T-cell (primary cell): ENCODE results near the gene DNAAF2. TPM values are rescaled to one million over a fixed set of nuclear protein-coding genes. Genes with fewer than 3 reads are reported as not detected.

ENCODE experiments used
- ATAC-seq, 4 experiments: fragments of 200-7000 bp in 3 of 4; fragments of 150-1000 bp in 1 of 4; cut with Tn5 transposase; replicated peaks in 1 of 4; 1 replicate in 3 of 4; 2 replicates in 1 of 4; pipeline ENCODE4 v1.10.0; 2021; ENCODE audit warnings: moderate library complexity in 3 of 4, mild to moderate bottlenecking in 2 of 4, moderate number of reproducible peaks in 1 of 4
- CTCF ChIA-PET, 2 donors: fragments of 300-600 bp; sonication (Branson Sonifier 250); formaldehyde crosslinking; loops; one replicate each; lab custom pipeline; 2022; ENCODE audit warnings: antibody characterized with exemption in 2 of 2; lab: Charles Lee
- POLR2A ChIA-PET, 2 donors: fragments of 300-600 bp; sonication (Branson Sonifier 250); formaldehyde crosslinking; loops; one replicate each; lab custom pipeline; 2022; ENCODE audit warnings: antibody characterized with exemption in 2 of 2; lab: Charles Lee
- DNase-seq, 35 experiments: peaks; one replicate each; pipeline versions ENCODE4 v3.0.0 to v3.0.0-alpha.2; 2013 to 2023
- H3K27ac ChIP-seq: one replicate; pipeline ENCODE4 v1.5.1; 2013; ENCODE audit warnings: low read length
- H3K27me3 ChIP-seq, 2 experiments: replicated peaks in 1 of 2; 1 replicate in 1 of 2; 2 replicates in 1 of 2; pipeline versions ENCODE4 v1.6.1 to v1.7.0; 2013; ENCODE audit warnings: low read length in 1 of 2, mixed read lengths in 1 of 2; ENCODE audit not compliant: control insufficient read depth in 2 of 2, insufficient read depth in 2 of 2; ENCODE audit errors: extremely low read depth in 1 of 2
- H3K36me3 ChIP-seq, 2 donors: 1 replicate in 1 of 2; 2 replicates in 1 of 2; pipeline versions ENCODE4 v1.6.1 to v1.7.0; 2013; ENCODE audit warnings: low read length in 1 of 2; ENCODE audit not compliant: control insufficient read depth in 2 of 2, insufficient read depth in 1 of 2; ENCODE audit errors: extremely low read depth in 1 of 2
- H3K4me1 ChIP-seq, 2 experiments: 1 replicate in 1 of 2; 2 replicates in 1 of 2; pipeline versions ENCODE4 v1.6.1 to v1.7.0; 2013; ENCODE audit warnings: low read length in 2 of 2, mixed read lengths in 1 of 2; ENCODE audit not compliant: insufficient read depth in 2 of 2, control insufficient read depth in 1 of 2; ENCODE audit errors: extremely low read depth in 1 of 2
- H3K4me3 ChIP-seq, 2 donors: 1 replicate in 1 of 2; 2 replicates in 1 of 2; pipeline versions ENCODE4 v1.5.1 to v1.7.0; 2013; ENCODE audit warnings: mild to moderate bottlenecking in 2 of 2, low read length in 1 of 2, moderate library complexity in 1 of 2; ENCODE audit not compliant: control insufficient read depth in 1 of 2; ENCODE audit errors: extremely low read depth in 1 of 2
- H3K9me3 ChIP-seq: 2 replicates; pipeline ENCODE4 v1.7.0; 2013
- H3K27ac Mint-ChIP-seq, 2 donors: one replicate each; pipeline ENCODE4 v1.8.0; 2020 to 2021; ENCODE audit warnings: mild to moderate bottlenecking in 2 of 2, mixed read lengths in 2 of 2
- H3K27me3 Mint-ChIP-seq, 2 donors: one replicate each; pipeline ENCODE4 v1.8.0; 2021 to 2022; ENCODE audit warnings: mixed read lengths in 2 of 2
- H3K36me3 Mint-ChIP-seq: one replicate; pipeline ENCODE4 v1.8.0; 2021; ENCODE audit warnings: mixed read lengths
- H3K4me1 Mint-ChIP-seq, 3 donors: one replicate each; pipeline ENCODE4 v1.8.0; 2020 to 2022; ENCODE audit warnings: mixed read lengths in 3 of 3, mild to moderate bottlenecking in 1 of 3
- H3K4me3 Mint-ChIP-seq, 3 donors: one replicate each; pipeline ENCODE4 v1.8.0; 2020 to 2022; ENCODE audit warnings: mild to moderate bottlenecking in 3 of 3, mixed read lengths in 3 of 3, moderate library complexity in 3 of 3
- H3K9me3 Mint-ChIP-seq, 3 donors: one replicate each; pipeline ENCODE4 v1.8.0; 2020 to 2022; ENCODE audit warnings: mixed read lengths in 3 of 3
- WGBS: methylation state at CpG from one replicate; pipeline ENCODE4 v1.1.5; 2013; ENCODE audit warnings: missing lambda C conversion rate; ENCODE audit not compliant: insufficient coverage; 5-methylcytosine and 5-hydroxymethylcytosine counted together
- total RNA-seq, 35 experiments: library from RNA in 6 of 35; stranded (reverse) in 6 of 35; fragments of 120-200 nt in 1 of 35; gene quantifications; one replicate each; pipeline versions ENCODE4 v1.2.1 to v1.2.4 and lab custom pipeline; 2013 to 2026

DNAAF2 gene
- total RNA-seq, 5 donors from 2014 or later (not counting 1 experiment from before 2014, with no cell fraction given) = 8.2 to 26.7 (median 10.0) TPM

GRCh38 chr14:49607583-49607982, 27.5 kb downstream of the DNAAF2 start:
- H3K27me3 Mint-ChIP-seq = no peaks in the 10 kb centered on the region
- 85% methylated on average over 4 of the region's 6 CpGs for WGBS
- CTCF ChIA-PET = no interaction called here
- H3K9me3 Mint-ChIP-seq = no peaks in the 10 kb centered on the region
- no peak overlapping the region for H3K4me3 ChIP-seq
- no peak for ATAC-seq
- no peak for DNase-seq
- H3K36me3 ChIP-seq = peaks cover 0 to 5% of the 10 kb centered on the region in 2 donors
- H3K4me3 Mint-ChIP-seq = no peak overlapping the region
- H3K27ac ChIP-seq = no peak overlapping the region
- POLR2A ChIA-PET = interaction anchor here in 1 of 2 donors (0.5 kb wide), 1 partner anchor 700 kb away, joined by 4 read pairs; no protein-coding TSS in a partner anchor
- no peaks in the 10 kb centered on the region for H3K9me3 ChIP-seq
- no peak overlapping the region for H3K27ac Mint-ChIP-seq
- H3K4me1 ChIP-seq = no peaks in the 10 kb centered on the region
- peaks cover 5% of the 10 kb centered on the region for H3K36me3 Mint-ChIP-seq
- peaks cover under 1 to 7% (median 5%) of the 10 kb centered on the region in 3 donors for H3K4me1 Mint-ChIP-seq
- H3K27me3 ChIP-seq = no peaks in the 10 kb centered on the region

GRCh38 chr14:49598485-49599300, 36.4 kb downstream of the DNAAF2 start, which contains the start of gene LRR1:
TSS of gene LRR1 (plus strand) at chr14:49598940. CDS start at chr14:49599021, 81 bp downstream.
- POLR2A ChIA-PET = interaction anchor here (0.6 to 1.8 kb wide), 7 partner anchors 13 to 332 kb away, joined by 3 to 28 read pairs (median 4); partner anchors contain the start of genes MGAT2 (in 1 of the 2), NEMF (in 1 of the 2), RPL36AL (in 1 of the 2) and RPS29 (in 1 of the 2)
- Mint-ChIP-seq H3K4me3 (peak within 1 kb of the TSS; percentile 93 to 98 (median 96)), H3K9me3 (no peaks in the 10 kb centered on the region), H3K27ac (peak within 1 kb of the TSS; percentile 95 to 98), H3K4me1 (peaks cover 27 to 52% (median 34%) of the 10 kb centered on the region in 3 donors), H3K27me3 (no peaks in the 10 kb centered on the region), H3K36me3 (no peaks in the 10 kb centered on the region)
- H3K4me1 ChIP-seq = peaks cover 6 to 13% of the 10 kb centered on the region in 2 experiments
- H3K36me3 ChIP-seq = no peaks in the 10 kb centered on the region
- H3K27me3 ChIP-seq = no peaks in the 10 kb centered on the region
- H3K9me3 ChIP-seq = no peaks in the 10 kb centered on the region
- WGBS = under 1% methylated on average over 75 of the region's 77 CpGs
- CTCF ChIA-PET = interaction anchor here (0.6 to 2.9 kb wide), 10 partner anchors 11 to 929 kb away, joined by 3 to 23 read pairs (median 4); partner anchors contain the start of genes MGAT2 (in 1 of the 2), RPL36AL (in 1 of the 2), RPS29 (in 1 of the 2) and VCPKMT (in 1 of the 2)
- DNase-seq = peak; percentile 59 to 91 (median 80)
- H3K4me3 ChIP-seq = peak within 1 kb of the TSS; percentile 80
- peak within 1 kb of the TSS; percentile 85 for H3K27ac ChIP-seq
- ATAC-seq = peak; percentile 81 to 88 (median 85)

- ChIA-PET CTCF (interaction anchor here in 1 of 2 donors (2.3 to 2.9 kb wide), 2 partner anchors 12 to 22 kb away, joined by 17 to 23 read pairs; partner anchors contain the start of genes MGAT2, RPL36AL and RPS29), POLR2A (interaction anchor here in 1 of 2 donors (1.8 kb wide), 1 partner anchor 22 kb away, joined by 28 read pairs; the partner anchor contains the start of genes MGAT2 and RPL36AL)
- H3K9me3 ChIP-seq = no peaks in the 10 kb centered on the region
- no peaks in the 10 kb centered on the region for H3K9me3 Mint-ChIP-seq
- ATAC-seq = peak in 3 of 4 experiments; percentile 7 to 16 (median 8)
- peak overlapping the region; percentile 85 for H3K27ac ChIP-seq
- H3K4me3 Mint-ChIP-seq = peak overlapping the region; percentile 93 to 98 (median 96)
- H3K36me3 Mint-ChIP-seq = no peaks in the 10 kb centered on the region
- no peaks in the 10 kb centered on the region for H3K27me3 Mint-ChIP-seq
- H3K36me3 ChIP-seq = no peaks in the 10 kb centered on the region
- WGBS = 0% methylated on average over 15 of the region's 15 CpGs
- H3K4me1 ChIP-seq = peaks cover 6 to 13% of the 10 kb centered on the region in 2 experiments
- H3K27ac Mint-ChIP-seq = peak overlapping the region; percentile 95 to 98
- peaks cover 27 to 52% (median 34%) of the 10 kb centered on the region in 3 donors for H3K4me1 Mint-ChIP-seq
- DNase-seq = peak in 2 of 35 experiments; percentile 8 to 20
- H3K27me3 ChIP-seq = no peaks in the 10 kb centered on the region
- peak overlapping the region; percentile 80 for H3K4me3 ChIP-seq
These were observed 36.9 kb downstream of the DNAAF2 start for GRCh38 chr14:49598189-49598484.

GRCh38 chr14:49594347-49595091, 40.5 kb downstream of the DNAAF2 start:
- Mint-ChIP-seq H3K36me3 (no peaks in the 10 kb centered on the region), H3K27me3 (no peaks in the 10 kb centered on the region), H3K9me3 (no peaks in the 10 kb centered on the region), H3K4me1 (peaks cover 14 to 39% (median 23%) of the 10 kb centered on the region in 3 donors), H3K4me3 (no peak overlapping the region), H3K27ac (peak overlapping the region in 1 of 2 donors; percentile 39)
- POLR2A ChIA-PET = interaction anchor here (0.7 to 1.4 kb wide), 4 partner anchors 25 to 1502 kb away, joined by 4 to 18 read pairs (median 7); partner anchors contain the start of gene RPL36AL (in 2 of the 2)
- no peaks in the 10 kb centered on the region for H3K27me3 ChIP-seq
- no peaks in the 10 kb centered on the region for H3K36me3 ChIP-seq
- H3K27ac ChIP-seq = no peak overlapping the region
- no peak for ATAC-seq
- H3K4me1 ChIP-seq = peaks cover 4 to 10% of the 10 kb centered on the region in 2 experiments
- no peaks in the 10 kb centered on the region for H3K9me3 ChIP-seq
- CTCF ChIA-PET = interaction anchor here (0.6 to 1.6 kb wide), 3 partner anchors 8 to 11 kb away, joined by 3 to 13 read pairs (median 3); partner anchors contain the start of gene RPS29 (in 1 of the 2)
- DNase-seq = no peak
- WGBS = 82% methylated on average over 2 of the region's 4 CpGs
- H3K4me3 ChIP-seq = no peak overlapping the region

GRCh38 chr14:49593016-49593415, 42.0 kb downstream of the DNAAF2 start:
- no peak for ATAC-seq

More at GRCh38 chr14:49593016-49593415, 42.0 kb downstream of the DNAAF2 start:
- WGBS = no CpG with 5 or more reads among the region's 3 CpGs
- H3K9me3 ChIP-seq = no peaks in the 10 kb centered on the region
- peaks cover 4 to 8% of the 10 kb centered on the region in 2 experiments for H3K4me1 ChIP-seq
- Mint-ChIP-seq H3K4me3 (no peak overlapping the region), H3K27me3 (no peaks in the 10 kb centered on the region), H3K36me3 (no peaks in the 10 kb centered on the region), H3K27ac (no peak overlapping the region), H3K4me1 (peaks cover 11 to 33% (median 18%) of the 10 kb centered on the region in 3 donors), H3K9me3 (no peaks in the 10 kb centered on the region)
- DNase-seq = no peak
- POLR2A ChIA-PET = interaction anchor here in 1 of 2 donors (0.6 kb wide), 1 partner anchor 398 kb away, joined by 3 read pairs; no protein-coding TSS in a partner anchor
- no peaks in the 10 kb centered on the region for H3K36me3 ChIP-seq
- CTCF ChIA-PET = interaction anchor here (0.6 to 0.7 kb wide), 2 partner anchors 28 to 41 kb away, joined by 3 read pairs; no protein-coding TSS in a partner anchor
- no peak overlapping the region for H3K4me3 ChIP-seq
- no peak overlapping the region for H3K27ac ChIP-seq
- no peaks in the 10 kb centered on the region for H3K27me3 ChIP-seq
